Activated CD4-positive, alpha-beta T cell treated with anti-CD3 and anti-CD28 coated beads, Interleukin-2, amount 50 U/mL, for 16 hours (primary cell): Measurements from ENCODE around the gene PRRC2B.

Experiments
- DNase-seq: peaks from one replicate; pipeline ENCODE4 v3.0.0-alpha.2; 2020

Gene PRRC2B

DNA sequence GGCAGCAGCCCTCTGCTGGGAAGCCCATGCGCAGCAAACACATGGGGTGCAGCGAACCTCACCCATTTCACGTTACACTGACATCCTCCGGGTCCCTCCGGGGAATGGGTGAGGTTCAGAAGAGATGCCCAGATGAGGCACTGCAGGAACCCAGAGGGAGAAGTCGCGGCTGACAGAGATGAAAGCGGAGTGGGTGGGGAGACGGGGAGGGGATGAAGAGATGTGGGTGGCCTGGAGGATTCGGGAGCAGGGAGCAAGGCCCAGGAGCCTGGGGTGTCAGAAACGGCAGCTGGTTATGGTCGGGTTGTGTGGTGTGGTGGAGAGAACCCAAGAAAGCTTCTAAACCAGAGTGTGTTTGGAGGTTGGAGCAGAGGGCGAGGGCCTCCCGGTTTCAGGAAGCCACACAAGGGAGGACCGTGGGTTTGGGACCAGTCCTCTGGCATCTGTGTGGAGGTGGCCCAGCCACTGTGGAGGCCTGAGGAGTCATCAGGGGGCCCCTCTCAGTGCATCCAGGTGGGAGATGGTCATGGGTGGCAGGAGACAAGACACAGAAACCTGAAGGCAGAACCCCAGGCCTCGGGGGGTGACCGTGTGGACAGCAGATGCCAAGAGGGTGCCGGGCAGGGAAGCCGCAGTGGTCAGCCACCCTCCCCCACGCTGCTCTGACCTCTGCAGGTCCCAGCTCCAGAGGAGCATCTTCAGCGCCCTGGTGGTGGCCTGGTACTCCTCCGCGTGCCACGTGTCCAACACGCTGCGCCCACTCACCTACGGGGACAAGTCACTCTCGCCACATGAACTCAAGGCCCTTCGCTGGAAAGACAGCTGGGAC lies 128.6 kb downstream of the PRRC2B start:
- DNase-seq = no peak

DNA sequence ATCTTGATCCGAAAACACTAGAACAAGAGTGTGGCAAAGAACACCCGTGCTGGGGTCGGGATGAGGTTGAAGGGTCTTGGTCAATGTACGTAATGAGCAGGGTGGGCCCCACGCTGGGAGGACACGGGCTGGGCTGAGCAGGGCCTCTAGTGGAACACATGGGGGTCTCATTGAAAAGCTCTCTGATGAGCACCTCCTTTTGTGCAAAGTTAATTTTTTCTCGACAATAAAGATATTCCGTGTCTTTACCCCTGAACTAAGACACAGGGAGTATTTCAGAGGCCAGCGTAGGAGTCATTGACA lies 129.2 kb downstream of the PRRC2B start:
- DNase-seq = no peak

DNA sequence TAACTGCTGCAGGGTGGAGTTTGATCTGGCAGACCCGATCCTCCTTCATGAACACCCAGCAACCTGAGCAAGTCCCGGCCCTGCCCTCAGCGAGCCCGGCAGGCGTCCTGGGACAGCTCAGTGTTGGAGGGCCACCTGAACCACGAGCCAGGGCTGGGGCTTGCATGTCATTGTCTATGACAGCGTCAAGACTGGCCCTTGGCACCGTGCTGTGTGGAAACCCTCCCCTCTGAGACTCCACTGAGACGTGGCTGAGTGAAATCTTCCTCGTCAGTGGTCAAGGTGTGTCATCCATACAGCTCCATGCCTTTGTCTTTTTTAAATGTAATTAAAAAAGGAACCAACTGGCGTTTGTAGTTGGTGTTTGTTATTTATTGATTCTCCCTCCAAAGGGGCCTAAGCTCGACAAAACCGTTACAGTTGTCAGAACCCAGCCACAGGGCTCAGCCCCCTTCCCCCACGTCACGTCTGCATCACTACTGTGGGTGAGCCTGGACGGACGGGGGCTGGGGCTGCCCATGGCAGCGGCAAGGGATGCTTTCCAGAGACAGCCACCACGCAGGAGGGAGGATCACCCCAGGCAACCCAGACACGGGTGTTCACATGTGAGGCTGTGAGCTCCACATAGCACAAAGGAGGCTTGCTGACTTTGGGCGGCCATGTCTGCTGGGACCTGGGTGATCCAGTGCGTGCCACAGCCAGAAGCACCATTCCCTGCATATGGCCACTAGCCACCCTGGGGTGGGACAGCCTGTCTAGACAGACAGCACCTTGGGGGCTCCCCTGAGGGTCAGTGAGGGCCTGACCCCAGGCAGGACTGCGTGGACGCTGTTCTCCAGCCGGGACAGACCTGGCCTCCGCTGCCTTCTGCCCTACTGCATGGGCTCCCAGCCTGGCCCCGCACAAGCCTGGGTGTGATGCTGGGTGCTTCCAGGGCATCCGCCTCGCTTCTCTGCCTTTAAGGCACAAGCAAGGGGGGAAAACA lies 129.9 kb downstream of the PRRC2B start:
- DNase-seq = no peak

DNA sequence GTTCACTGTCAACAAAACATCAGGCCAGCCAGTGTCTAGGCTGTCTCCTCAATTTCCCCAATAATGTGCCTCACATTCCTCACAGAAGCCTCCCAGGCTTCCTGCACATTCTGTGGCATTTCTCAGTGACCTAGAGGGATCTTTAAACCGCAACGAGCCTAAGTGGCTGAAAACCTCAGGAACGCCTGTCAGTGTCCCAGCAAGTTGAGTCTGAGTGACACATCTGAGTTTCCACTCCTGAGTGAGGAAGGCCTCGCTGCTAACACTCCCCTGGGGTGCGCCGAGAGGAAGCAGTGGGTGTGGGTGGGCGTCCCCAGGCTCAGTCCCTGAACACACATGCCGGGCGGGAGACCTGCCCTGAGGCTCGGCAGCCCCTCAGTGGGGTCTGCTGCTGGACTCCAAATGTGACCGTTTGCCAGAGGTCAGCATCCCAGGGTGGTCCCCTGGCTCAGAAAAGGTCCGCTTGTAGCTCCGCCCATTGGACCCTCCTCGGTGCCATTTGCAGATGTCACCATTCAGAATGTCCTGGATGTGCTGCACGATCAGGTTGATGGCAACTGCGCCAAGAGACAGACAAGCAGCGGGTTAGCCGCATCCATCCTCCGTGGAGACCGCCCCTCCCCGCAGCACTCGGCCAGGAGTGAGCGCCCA lies 130.9 kb downstream of the PRRC2B start:
- no peak for DNase-seq

DNA sequence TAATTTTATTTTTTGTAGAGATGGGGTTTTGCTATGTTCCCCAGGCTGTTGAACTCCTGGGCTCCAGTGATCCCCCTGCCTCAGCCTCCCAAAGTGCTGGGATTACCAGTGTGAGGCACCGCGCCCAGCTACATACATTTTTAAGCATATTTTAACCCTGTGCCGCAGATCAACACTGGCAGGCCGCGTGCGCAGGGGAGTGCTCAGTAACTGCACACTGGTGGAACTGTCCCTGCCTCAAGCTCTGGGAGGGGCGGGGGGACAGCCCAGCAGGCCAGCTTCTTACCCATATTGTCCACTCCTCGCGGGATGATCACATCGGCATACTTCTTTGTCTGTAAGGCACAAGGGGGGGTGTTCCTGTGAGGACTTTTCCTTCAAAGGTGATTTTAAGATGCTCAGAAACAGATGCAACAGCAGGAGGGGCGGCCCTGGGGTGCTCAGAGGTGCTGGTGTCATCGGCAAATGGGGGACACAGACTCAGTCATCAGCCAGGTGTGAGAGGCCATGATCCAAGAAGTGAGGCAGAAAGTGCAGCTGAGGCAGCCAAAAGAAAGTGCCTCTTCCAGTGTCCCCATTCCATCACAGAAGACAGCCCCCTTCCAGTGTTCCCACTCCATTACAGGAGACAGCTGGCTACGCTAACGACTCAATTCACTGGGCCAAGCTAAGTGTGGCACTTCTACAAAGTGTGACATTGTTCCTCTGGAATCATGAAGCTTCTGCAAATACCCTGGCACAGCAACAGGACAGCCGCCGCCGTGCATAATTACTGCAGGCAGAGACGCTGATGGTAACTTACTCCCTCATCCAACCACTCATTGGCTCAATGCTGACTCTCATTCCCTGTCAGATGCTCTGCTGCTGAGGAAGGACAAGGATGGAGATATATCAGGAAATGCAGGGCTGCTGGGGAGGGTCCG lies 132.0 kb downstream of the PRRC2B start:
- no peak for DNase-seq

DNA sequence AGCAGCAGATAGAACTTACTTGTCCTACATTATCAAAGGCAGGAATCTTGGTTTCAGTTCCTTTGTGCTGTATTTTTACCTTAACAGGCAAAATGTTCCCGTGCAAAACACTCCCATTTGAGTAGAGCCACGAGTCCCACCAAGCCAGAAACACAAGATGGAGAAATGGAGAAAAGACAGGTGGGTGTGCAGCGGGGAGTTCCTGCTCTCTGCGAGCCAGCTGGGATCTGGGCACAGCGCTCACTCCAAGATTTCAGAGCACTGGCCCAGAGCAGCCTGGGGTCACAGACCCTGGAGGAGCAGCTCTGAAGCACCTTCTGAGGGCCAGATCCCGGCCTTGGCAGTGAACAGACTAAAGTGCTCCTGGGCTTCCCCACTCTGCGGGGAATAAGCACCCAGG lies 134.3 kb downstream of the PRRC2B start:
- DNase-seq = no peak

DNA sequence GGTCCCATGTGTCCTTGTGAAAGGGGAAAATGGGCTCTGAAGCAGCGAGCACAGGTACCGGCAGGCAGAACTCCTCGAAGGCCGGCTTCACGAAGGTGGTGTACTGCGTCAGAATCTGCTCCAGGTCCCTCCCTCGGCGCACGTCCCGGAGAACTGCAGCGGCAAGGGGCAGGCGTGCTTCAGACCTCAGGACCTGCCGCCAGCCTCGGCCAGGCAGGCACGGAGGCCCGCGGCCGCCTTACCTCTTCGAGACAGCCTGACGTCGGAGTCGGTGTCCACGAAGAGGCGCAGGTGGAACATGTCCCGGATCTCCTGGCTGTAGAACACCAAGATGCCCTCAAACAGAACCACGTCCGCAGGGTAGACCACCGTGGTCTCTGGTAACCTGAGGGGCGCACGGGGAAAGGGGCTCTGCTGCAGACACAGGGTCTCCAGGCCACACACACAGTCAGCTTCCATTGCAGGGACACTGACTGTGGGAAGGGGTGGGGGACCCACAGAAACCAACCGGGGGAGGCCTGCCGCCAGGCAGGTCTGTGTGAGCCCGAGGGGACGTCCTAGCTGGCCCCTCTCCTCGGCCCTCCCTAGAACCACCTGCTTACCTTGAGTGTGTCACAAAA lies 135.1 kb downstream of the PRRC2B start:
- no peak for DNase-seq

DNA sequence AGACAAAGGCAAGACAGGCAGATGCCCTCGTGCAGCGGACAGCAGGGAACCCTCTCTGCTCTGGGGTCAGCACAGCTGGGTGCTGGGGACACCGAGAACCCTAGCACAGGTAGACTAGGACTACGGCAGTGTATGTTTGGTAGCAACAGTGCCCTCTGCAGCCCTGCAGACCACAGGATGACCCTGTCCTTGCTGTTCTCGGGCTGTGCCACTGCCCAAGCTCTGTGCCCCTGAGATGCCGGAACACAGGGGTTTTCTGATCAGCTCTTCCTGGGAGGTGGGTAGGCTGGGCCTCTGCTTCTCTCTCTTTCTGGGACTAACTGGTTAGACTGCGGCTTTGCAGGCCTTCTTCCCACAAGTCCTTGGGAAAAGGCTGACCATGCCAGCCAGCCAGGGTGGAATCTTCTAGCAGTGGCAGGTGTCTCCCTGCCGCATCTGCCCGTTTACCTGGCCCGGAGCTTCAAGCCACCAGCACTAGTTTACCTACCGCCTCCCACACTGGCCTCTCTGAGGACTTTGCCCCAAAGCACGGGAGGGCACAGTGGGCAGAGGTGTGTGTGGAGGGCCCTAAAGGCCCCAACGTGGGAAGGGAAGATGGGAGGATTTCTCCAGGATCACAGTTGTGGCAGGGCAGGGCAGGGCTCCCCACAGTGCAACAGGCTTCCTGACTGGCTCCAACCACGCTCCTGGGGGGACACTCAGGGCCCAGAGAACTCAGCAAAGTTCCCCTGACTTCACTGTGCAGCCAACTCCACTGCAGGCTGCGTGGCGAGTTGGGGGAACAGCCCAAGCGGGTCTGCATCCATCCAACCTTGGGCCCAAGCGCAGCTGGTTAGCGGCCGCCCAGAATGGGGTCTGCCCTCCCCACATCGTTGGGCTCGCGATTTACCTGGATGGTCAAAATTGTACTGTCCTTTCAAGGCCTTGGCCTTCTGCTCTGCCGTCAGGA lies 136.0 kb downstream of the PRRC2B start:
- no peak for DNase-seq

DNA sequence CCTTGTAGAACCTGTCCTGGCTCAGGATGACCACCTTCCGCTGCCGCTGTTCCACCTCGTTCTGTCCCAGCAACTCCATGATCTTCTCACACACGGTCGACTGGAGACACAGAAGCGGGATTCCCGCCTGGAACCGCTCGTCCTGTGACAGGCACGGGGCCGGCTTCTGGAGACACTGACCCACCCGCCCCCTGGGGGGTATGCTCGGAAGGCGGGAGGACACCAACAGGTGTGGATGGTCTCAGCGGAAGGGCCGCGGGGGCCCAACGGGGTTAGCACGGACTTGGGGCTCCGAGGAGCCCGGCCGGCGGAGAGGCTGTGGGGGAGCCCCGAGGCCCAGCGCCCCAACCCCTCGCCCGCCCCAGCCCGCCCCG lies 136.6 kb downstream of the PRRC2B start:
- no peak for DNase-seq

DNA sequence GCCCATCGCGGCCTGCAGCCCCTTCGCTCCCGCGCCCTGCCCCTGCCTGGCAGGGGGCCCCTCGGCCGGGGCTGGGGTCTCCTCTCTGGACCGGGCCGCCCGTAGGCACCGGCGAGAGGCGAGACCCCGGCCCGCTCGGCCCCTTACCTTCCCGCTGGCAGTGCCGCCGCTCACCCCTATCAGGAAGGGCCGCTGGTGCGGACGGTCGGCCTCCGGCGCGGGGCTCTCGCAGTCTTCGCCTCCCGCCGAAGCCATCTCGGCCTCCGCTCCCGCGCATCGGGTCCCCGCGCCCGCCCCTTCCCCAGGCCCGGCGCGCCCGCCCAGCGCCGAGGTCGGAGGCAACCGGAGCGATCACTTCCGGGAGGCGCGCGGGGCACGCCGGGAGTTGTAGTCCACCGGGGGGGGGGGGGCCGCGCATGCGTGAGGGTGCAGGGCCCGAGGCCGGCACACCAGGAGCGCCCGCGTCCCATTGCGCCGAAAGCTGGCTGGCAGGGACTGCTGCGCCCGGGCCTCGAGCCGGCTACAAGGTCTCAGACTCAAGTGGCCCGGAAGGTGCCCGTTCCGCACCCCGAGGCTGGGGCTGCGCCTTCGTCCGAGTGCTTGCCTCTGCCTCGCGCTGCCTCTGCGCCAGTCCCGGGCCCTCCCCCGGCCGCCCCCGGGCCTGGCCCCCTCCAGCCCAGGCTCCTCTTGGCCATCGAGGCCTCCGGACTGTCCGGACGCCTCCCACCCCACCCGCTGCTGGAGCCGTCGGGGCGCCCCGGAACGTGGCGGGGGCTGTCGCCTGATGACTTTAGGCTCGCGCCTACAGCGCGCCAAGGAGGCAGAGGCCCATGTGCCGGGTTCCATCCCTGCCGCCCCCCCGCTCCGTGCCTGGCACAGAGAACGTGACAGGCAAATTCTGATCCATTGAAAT lies 137.3 kb downstream of the PRRC2B start, which contains the start of gene UCK1:
Gene UCK1 (minus strand): TSS at position 344 of the 913 bp plus-strand sequence. CDS start 89 bp downstream, at position 255.
- peak; percentile 78 for DNase-seq

DNA sequence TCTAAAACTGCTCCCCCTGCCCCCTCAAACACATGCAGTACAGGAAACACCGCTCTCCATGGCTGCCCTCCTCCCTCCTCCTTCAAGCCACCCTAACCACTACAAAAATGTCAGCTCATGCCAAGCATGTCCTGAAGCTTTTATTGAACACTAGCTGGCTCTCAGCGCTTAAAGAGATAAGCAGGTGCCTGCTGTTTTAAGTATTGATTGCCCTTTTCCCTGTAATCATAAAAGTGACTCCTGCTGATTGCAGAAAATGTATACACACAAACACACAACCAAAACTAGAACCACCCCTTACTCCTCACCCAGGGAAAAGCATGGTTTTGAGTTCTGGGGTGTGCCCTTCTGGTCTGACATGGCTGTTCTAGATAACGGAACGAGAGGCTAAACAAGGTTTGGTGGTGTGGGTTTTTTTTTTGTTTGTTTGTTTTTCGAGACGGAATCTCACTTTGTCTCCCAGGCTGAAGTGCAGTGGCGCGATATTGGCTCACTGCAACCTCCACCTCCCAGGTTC lies 140.9 kb downstream of the PRRC2B start:
- no peak for DNase-seq

DNA sequence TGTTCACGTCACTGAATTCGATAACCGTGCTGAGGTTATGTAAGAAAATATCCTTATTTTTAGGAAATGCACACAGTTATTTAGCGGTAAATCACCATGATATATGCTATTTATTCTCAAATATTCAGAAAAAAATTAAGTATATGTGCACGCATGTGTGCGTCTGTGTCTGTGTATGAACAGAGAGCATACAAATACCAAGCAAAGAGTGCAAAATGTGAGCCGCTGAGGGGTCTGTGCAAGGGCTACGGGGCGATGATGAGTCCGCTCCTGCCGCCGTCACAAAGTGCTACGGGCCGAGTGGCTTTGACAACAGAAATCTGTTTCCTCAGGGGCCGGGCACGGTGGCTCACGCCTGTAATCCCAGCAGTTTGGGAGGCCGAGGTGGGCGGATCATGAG lies 144.1 kb downstream of the PRRC2B start:
- no peak for DNase-seq

DNA sequence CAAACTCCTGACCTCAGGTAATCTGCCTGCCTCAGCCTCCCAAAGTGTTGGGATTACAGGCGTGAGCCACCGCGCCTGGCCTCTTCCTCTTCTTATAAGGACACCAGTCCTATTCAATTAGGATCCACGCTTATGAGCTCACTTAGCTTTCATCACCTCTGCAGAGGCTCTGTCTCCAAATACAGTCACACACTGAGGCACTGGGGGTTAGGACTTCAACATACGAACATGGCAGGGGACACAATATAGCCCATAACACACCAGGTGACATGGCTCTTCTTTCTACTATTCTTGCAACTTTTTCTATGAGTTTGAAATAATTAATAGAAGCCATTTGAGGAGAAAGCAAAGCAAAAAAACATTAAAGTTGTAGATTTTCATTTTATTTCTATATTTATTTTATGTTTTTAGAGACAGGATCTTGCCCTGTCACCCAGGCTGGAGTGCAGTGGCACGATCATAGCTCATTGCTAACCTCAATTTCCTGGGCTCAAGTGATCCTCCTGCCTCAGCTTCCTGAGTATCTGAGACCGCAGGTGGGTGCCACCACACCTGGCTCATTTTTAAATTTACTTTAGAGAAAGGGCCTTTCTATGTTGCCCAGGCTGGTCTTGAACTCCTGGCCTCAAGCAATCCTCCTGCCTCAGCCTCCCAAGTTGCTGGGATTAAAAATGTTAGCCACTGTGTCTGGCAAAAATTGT lies 145.5 kb downstream of the PRRC2B start:
- no peak for DNase-seq

DNA sequence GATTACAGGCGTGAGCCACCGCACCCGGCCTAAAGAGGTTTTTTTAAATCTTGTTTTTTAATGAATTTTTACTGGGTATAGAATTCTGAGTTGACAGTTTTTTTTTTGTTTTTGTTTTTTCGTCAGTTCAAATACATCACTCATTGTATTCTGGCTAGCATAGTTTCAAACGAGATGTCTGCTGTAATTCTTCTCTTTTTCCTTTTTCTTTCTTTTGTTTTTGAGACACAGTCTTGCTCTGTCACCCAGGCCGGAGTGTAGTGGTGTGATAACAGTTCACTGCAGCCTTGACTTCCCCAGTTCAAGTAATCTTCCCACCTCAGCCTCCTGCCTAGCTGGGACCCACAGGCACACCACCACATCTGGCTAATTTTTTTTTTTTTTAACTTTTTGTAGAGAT lies 149.3 kb downstream of the PRRC2B start:
- no peak for DNase-seq

DNA sequence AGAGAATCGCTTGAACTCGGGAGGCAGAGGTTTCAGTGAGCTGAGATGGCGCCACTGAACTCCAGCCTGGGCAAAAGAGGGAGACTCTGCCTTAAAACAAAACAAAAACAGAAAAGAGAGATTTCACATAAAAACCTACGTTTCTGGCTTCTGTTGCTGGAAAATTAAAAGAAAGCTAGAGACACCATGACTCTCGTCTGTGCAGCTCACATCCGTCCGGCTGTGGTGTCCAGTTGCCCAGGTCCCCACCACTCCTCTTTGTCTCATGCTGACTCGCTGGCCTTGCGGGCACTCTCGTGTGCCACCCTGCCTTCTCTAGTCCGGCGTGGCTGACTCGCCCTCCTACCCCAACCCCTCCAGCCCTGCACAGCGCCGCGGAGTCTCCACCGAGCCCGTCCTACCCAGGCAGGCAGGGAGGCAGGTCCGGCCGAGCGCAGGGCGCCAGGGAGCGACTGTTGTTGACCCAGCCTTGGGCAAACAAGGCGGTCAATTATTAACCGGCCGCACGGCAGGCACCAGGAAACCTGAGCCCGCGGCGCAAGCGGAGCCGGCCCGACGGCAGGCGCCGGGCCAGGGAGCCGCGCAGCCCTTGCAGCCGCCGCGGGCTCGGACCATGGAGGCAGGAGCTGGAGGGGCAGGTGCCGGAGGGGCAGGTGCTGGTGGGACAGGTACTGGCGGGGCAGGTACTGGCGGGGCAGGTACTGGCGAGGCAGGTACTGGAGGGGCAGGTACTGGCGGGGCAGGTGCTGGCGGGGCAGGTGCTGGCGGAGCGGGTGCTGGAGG lies 151.3 kb downstream of the PRRC2B start, which contains the start of gene PRRT1B:
Gene PRRT1B (plus strand): TSS at position 521 of the 783 bp plus-strand sequence. CDS start 93 bp downstream, at position 614.
- DNase-seq = no peak

DNA sequence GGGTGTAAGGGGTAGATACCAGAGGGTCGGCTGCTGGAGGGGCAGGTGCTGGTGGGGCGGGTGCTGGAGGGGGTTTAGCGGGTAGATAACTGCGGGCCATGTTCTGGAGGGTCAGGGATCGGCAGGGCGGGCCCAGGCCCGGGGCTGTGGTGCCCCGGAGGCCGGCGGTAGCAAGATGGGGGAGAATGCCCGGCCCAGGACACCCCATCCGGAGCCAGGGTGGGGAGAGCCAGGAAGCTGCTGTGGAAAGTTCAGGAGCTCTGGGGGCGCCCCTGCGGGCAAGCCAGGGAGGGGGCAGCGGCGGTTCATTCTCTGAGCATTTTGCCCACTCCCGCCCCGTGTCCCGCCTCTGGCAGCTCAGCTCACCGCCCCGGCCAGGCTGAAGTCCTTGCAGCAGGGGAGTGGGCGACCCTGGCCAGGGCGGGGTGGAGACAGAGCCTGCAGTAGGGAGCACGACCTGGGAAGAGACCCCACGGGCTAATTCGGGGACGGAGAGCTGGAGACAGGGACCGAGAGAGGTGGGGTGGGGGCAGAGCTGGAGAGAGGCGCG lies 152.0 kb downstream of the PRRC2B start:
- DNase-seq = no peak
